NCI-H146 treated with DMSO at 0.1 percent for 48 hours (cell line): Measurements from ENCODE around the gene PUS10.
"Not testable (repeated sequence)": the region's sequence is repeated elsewhere in the genome, so short reads cannot be mapped to it uniquely, and the experiment has no call there.

ENCODE experiments used
- DNase-seq: peaks from one replicate; lab custom pipeline; 2025; ENCODE audit not compliant: unreplicated experiment; lab: John Stamatoyannopoulos, UW

PUS10 gene

DNA sequence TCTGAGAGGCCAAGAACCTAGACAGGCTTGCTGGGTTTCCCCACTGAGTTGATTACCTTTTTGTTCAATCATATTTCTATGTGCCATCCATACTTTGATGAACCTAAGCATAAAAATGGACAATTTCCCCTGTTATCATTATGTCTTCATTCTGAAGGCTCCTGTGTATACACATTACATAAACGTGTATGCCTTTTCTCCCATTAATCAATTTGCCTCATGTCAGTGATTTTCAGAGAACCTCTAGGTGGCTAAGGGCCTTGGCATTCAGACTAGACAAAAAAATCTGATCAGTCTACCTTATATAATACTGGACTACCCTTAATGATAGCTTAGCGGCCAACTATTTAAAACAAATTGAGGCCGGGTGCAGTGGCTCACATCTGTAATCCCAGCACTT is 4.7 kb downstream of the PUS10 start:
- no peak for DNase-seq

DNA sequence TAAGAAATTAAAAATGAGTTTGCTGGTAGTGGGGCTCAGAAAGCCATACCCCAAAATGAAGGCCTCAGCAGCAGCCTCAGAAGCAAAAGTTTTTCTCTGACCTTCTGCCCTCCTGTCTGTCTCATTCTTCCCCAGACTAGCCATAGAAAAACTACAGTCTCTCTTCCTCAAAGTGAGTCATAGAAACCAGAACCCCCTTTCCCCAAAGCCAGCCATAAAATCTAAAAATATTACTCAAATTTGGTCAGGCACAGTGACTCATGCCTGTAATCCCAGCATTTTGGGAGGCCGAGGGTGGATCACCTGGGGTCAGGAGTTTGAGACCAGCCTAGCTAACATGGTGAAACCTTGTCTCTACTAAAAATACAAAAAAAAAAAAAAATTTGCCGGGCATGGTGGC is 5.8 kb downstream of the PUS10 start:
- DNase-seq, result not testable (repeated sequence)

DNA sequence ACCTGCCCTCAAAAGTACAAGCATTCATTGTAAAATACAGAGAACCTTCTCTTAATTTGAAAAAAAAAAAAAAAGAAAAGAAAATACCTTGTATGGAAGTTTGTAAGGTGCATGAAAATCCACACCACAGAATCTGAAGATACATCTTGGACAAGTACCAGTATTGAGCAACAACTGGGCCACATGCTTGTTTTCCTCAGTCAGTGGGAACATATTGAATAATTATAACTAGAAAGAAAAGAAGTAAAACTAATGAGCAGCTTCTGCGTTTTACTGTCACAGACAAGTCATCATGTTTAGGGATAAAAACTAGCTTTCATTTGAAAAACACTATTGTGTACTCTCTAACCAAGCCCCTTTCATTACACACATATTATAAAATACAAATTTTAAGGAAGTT is 6.4 kb downstream of the PUS10 start:
- no peak for DNase-seq

DNA sequence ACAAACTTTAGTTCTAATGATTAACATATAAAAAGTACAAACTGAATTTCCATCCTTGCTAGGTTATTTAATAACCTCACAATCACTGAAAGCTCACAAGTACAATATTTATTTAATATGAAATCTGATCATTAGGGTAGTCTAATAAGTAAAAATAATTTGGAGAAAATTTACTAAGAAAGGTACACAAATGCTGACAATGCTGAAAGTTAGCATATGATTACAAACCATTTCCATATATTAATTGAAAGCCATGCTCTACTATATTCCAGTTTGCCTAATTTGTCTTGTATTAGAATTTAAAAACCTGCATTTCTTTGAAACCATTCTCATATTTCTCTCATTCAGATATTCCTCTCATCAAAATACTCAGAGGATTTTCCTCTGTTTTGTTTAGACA is 8.7 kb downstream of the PUS10 start:
- DNase-seq, result no peak

DNA sequence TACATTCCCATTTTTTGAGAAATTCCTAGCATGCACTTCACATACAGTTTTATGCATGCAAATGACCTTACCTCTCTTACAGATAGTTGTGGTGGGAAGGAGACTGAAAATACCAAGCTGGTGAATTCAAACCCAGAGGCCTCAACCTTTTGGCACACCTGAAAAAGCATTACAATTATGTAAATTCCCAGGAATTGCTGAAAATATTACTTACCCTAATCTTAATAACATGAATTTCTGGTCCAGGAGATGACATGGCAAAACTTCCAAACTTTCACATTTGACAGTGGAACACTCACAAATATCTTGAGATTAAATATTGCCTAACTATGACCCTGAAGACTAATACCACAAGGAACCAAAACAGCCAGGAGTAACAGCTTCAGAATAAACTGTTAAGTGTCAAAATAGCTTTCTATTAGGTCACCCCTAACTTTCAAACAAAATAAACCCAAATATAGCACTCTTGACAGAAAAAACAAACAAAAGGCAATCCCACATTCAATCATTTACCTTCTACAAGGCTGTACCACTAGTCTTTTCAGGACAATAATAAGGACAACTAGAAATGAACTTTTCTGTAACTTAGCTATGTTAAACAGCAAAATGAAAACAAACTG is 11.5 kb downstream of the PUS10 start:
- DNase-seq, result no peak

DNA sequence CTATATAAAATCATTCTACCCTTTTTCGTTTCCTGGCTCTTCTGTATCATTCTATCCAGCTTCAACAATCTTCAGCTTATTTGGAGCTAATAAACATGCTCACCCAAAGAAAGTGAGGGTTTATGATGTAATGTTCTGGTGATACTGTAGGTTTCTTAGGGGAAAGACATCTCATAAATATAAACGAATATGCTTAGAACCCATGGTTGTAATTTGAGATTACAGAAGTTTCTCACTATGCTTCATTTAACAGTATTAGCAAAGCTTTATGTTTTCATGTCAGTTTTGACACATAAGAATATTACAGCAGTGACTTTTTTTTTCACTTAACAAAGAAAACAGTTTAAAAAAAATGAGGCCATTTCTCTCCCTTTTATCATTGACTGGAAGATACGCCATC is 12.3 kb downstream of the PUS10 start:
- no peak for DNase-seq

DNA sequence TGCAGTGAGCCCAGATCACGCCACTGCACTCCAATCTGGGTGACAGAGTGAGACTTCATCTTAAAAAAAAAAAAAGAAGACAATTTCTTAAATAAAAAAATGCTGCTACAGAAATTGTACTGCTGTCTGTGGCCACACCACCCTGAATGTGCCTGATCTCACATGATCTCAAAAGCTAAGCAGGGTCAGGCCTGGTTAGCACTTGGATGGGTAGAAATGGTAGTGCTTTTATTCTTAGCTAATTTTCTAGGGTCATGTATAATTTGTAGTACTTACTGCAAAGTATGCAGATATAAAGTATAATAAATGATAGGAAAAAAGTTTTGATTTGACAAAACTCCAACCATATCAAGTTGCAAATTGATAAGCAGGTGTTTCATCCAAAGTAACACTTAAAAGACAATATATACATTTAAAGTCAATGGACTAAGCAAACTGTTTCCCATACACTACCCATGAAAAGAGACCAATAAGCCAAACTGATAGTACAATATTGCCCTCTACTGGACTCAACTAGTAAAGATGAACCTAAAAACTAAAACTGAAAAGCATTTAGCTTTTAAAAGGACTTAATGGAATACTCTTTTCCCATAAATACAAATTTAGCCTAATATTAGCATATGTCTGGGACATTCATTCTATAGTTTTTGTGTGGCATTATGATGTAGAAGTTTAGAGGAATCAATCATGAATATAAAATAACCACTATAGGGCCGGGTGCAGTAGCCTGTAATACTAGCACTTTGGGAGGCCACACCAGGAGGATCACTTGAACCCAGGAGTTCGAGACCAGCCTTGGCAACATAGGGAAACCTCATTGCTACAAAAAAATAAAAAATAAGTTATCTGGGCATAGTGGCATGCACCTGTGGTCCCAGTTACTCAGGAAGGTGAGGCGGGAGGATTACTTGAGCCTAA is 19.2 kb downstream of the PUS10 start:
- peak; percentile 61 for DNase-seq

DNA sequence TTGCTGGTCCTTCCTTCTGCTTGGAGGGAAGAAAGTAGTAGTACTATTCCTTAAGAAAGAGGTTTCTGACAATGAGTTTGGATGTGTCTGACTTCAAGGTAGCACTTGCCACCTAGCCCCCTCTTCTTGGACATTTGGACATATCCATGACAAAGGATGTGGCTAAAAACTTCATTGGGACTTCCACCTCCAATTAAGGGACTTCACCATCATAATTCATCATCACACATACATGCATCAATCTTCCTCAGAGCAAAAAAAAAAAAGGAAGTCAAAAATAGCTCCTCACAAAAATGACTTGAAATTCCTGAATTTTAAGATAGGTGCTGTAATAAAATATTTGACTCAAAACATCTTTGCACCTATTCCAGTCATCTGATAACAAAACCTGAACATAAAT is 23.9 kb downstream of the PUS10 start:
- DNase-seq, result no peak

DNA sequence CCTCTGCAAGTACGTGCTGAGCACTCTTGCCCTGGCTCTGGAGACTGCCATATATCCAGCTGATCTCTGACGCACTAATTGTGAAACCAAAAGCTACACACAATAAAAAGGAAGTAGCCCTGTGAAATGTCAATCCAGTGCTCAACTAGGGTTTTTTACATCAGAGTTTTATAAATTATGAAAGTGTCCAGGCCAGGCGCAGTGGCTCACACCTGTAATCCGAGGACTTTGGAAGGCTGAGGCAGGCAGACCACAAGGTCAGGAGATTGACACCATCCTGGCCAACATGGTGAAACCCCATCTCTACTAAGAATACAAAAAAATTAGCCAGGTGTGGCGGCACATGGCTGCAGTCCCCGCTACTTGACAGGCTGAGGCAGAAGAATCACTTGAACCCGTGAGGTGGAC is 25.1 kb downstream of the PUS10 start:
- DNase-seq, result no peak

DNA sequence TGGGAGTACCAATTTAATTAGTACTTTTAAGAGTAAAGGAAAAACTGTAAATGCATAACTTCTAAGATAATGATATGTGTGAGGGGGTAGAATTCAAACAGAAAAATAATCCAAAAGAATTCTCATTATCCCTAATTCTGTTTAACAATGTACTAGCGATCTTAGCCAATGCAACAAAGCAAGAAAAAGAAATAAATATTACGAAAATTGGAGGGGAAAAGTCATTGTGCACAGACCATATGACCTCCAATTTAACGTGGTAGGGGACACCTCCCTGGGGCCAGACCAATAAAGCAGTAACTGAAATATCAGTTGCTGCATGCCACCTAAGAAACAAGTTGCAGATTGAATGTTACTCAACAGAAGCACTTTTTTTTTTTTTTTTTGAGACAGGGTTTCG is 26.4 kb downstream of the PUS10 start:
- no peak for DNase-seq

DNA sequence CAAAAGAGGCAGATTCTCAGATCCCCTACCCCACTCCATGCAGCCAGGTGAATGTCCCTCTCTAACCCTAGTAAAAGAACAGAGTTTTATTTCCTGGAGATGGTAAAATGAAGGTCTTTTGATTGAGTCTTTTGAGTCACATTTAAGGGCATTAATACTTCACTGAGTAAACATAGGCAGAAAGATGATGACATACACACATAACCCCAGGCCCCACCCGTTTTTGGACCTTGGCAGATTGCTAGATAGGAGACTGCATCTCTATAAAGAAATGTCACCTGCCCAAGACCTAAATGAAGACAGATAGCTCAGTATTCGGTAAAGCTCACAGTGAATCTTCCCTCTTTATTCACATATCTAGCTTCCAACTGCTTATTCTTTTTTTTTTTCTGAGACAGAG is 28.8 kb downstream of the PUS10 start:
- no peak for DNase-seq

DNA sequence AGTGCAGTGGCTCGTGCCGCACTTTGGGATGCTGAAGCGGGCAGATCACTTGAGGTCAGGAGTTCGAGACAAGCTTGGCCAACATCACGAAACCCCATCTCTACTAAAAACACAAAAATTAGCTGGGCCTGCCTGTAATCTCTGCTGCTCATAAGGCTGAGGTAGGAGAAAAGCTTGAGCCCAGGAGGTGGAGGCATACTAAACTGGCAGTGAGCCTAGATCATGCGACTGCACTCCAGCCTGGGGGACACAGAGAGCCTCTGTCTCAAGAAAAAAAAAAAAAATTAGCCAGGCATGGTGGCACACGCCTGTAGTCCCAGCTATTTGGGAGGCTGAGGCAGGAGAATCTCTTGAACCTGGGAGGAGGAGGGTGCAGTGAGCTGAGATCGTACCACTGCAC is 30.4 kb downstream of the PUS10 start:
- DNase-seq, result not testable (repeated sequence)

DNA sequence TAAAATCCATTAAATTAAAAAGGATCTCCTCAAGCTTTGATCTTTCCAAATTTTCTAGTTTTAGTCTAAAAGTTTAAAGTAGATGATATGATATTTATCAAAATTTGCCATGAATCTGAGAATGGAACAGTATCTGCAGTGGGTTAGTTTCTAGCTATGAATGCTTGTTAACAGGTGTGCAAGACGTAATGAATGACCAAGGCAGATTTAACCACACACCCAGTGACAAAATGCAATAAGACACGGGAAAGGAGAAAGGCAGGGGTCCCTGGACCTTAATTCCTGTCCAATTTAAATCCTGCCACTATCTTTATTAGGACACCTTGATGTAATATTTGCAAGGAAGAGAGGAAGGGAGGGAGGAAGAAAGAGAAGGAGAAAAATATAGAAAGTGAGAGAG is 31.0 kb downstream of the PUS10 start:
- DNase-seq, result no peak

DNA sequence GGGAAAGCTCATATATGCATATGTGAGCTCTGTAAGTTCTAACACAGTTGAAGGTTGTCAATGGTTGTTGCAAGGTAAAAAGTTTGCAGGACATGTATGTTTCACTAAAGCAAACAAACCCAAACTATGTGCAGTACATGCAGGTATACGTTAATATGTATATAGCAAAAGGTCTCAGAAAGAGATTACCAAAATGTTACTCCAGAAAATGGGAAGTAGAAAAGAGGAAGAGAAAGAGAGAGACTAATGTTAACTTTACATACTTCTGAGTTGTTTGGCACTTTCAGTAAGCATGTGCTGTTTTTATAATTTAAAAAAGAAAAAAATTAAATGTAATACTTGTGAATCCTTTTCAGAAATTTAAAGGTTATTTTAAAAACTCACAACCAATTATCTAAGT is 33.3 kb downstream of the PUS10 start:
- DNase-seq, result no peak

DNA sequence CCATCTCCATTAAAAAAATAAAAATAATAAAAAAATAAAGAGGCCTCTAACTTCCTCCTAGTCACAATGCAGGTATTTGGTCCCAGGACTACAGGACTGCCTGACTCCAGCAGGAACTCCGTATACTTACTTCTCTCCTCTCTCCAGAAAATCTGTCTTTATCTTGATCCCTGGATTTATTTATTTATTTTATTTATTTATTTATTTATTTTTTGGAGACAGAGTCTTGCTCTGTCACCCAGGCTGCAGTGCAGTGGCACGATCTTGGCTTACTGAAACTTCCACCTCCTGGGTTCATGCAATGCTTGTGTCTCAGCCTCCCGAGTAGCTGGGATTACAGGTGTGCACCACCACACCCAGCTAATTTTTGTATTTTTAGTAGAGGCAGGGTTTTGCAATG is 36.0 kb downstream of the PUS10 start:
- DNase-seq, result not testable (repeated sequence)

DNA sequence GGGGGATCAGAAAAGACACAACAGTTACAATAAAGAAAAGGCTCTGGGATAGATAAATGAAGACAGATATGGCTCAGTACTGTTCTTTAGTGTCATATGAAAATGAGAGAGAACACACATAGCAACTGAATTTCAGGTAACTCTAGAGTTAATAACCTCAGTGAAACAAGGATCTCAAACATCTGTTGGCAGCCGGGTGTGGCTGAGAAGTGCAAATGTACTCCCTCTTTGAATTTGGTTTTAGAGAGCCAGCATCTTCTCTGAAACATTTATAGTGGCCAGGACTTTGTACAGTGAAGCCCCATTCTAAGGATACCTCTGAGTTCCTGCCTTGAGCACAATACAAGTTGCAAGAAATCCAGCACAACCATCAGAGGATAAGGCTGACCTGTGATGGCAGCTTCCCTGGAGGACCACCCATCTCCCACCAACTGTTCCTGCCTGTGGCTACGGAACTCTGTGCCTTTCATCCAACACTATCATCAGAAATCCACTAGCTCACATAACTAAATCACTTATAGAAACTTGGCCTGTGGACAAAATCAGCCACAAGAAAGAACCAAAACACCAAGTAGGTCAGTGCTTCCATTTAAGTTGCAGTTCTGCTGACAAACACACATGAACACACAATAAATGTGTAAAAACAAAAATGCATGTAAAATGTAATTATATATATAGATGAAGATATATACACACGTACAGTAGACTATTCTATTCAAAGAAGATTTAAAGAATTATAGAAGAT is 37.8 kb downstream of the PUS10 start:
- no peak for DNase-seq

DNA sequence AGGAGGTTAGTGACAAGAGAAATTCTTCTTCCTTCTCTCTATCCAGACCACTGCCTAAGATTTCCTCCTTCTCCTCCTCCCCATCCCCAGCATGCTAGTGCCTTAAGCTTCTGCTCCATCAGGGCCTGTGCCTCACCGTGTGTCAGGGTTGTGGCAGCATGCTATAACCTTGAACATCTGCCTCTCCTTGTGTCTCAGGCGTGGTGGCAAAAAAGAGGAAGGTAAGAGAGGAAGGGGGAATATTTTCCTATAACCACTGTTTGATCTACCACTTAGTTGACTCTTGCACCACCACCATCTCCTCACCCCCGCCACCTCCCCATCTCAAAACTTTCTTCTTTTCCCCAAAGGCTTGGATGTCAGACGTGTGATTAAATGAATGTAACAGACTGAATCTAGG is 38.8 kb downstream of the PUS10 start:
- no peak for DNase-seq

DNA sequence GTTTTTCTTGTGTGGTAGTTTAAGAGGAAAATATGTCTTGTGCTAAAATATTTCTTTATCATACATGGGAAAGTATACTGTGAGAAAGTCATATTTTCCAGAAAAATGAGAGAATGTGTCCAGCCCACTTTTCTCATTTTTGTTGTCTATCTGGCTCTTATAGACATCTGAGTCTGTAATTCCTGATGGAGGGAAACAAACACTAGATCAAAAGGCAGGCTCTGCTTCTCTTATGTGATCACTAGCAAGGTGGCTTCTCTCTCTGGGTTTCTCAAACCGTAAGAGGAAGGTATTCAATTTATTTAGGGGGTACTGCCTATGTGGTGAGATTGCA is 40.5 kb downstream of the PUS10 start:
- DNase-seq, result no peak

DNA sequence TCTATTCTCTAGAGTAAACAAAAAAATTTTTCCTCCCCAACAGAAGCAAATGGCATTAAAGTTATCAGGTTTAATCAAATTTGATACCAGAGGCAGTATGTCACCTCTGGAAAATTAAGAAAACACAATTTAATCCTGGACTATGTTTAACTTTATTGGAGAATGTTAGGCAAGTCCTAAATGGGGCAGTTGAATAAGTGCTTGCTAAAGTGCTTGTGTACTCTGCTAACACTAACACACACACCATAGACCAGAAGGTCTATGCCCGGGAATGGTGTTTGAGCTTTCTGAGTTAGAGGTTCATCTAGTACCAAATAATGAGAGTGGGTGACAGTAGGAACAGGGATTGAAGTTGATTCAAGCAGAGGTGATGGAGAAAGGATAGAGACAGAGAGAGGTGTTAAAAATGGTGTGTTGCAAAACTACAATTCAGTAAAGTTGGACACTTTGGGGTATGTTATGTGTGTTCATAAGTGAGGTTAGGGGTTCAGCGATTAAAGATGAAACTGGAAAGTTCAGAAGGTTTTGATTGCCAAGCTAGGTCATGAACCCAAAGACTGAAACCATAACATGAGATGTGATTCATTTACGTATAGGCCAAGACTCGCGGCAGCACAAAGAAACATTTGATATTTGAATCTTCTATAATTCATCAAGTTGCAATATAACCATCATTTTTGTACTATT is 41.0 kb downstream of the PUS10 start:
- no peak for DNase-seq

DNA sequence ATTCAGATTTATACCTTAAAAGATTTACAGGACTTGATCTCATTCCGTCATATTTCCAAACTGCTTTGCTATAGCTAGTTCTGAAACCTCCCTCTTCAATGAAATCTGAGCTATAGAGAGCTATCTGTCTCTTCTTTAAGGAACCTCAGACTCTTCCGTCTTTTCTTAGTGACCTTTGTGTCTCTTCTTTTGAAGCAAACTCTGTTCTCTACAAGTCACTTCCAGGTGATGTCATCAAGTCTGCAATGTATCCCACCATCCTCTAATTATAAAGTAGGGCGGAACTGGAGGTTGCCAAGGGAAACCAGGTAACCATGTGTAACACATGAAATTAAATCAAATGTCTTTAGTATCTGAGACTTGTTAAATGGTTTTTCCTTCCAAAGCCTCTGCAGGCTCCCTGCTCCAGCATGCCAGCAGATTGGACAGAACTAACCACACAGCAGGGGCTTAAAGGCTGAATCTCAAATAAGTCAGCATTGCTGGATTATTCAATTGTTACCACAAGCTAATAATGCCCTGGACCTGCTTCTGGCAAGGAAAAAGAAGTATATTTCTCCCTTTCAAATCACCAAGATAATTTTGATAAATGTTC is 41.7 kb downstream of the PUS10 start:
- no peak for DNase-seq

DNA sequence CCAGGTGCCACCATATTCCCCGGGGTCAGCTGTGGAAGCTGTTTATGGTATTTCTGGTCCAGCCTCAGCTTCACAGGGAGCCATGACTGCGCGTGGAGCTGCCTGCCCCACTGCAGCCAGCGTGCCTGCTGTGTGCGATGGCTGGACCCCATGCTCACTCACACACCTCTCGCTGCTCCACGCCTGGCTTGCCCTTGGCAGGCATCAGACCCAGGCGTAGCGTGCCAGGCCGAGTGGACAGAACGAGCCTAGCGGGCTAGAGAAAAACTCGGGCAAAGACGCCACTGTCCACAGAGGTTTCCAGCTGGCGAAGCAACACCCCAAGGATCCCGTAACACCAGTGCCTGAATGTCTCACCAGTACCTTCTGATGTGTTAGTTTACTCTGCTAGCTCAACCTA is 43.4 kb downstream of the PUS10 start:
- DNase-seq, result no peak
